ENCODE results near the gene D2HGDH.

The D2HGDH gene

DNA sequence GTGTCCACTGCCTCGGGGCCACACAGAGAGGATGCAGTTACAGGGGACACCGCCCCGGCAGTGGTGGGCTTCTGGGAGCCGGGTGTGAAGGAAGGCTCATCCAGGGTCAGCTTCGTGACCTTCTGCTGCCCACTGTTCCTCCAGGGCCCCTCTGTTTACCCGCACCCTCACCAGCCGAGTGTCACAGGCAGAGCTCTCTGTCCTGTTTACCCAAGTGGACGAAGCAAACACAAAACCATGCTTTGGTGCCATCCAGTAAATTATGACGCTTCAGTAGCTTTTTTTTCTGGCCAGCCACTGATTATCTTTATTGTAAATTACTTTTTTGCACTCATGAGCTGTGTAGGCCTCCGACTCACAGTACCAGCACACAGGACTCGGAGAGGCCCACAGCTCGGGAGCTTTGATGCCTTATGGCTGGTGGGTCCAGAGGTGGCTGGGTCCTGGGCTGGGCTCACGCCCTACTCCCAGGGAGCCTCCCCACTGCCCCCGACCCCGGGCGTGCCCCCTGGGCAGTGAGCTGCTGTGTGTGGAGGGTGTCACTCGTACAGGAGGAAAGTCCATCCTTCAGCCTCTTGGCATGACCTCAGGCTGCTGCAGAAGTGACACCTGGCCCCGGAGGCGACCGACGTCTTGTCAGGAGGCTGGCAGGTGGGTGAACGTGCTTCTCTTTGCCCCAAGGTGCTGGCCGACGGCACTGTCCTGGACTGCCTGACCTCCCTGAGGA lies 9.8 kb downstream of the D2HGDH start:
- TF ChIP-seq POU2F2 (IDR thresholded peaks at IDR 0.05; ENCODE audit: low read depth, low read length) (no peak), PAX5 (IDR thresholded peaks at IDR 0.05; ENCODE audit: insufficient read depth, low read length, severe bottlenecking) (no peak), POLR2A (IDR thresholded peaks at IDR 0.05; ENCODE audit: low read depth, low read length) (no peak), TAF1 (IDR thresholded peaks at IDR 0.05; ENCODE audit: low read depth, low read length) (no peak), SPI1 (IDR thresholded peaks at IDR 0.05; ENCODE audit: low read depth, low read length) (no peak), POLR2AphosphoS5 (IDR thresholded peaks at IDR 0.05; ENCODE audit: low read depth, low read length) (no peak)
- DNase-seq (ENCODE audit: insufficient read length, low spot score) (no peak), FAIRE-seq (no peak)

DNA sequence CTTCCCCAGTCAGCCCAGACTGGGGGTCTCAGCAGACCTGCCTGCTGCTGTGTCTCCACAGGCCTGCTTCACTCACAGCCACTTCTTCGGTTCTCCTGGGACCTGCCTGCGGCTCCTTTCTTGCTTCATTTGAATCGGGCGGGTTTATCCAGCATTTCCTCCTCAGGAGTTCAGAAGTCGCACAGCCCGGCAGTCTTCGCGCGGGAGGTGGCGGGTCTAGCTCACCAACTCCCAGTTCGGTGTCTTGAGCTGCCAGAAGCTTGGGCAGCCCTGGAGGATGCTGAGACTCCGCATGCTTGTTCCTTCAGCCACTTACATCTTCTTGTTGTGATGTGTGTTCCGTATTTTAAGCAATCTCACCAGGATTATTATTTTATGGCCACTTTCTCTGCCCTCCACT lies 10.8 kb downstream of the D2HGDH start:
- DNase-seq (ENCODE audit: insufficient read length, low spot score) (no peak), FAIRE-seq (no peak)
- no peak for TF ChIP-seq TAF1 (IDR thresholded peaks at IDR 0.05; ENCODE audit: low read depth, low read length)
- no peak for TF ChIP-seq PAX5 (IDR thresholded peaks at IDR 0.05; ENCODE audit: insufficient read depth, low read length, severe bottlenecking)
- TF ChIP-seq POLR2AphosphoS5 (IDR thresholded peaks at IDR 0.05; ENCODE audit: low read depth, low read length), result no peak
- no peak for TF ChIP-seq SPI1 (IDR thresholded peaks at IDR 0.05; ENCODE audit: low read depth, low read length)
- TF ChIP-seq POU2F2 (IDR thresholded peaks at IDR 0.05; ENCODE audit: low read depth, low read length), result no peak

DNA sequence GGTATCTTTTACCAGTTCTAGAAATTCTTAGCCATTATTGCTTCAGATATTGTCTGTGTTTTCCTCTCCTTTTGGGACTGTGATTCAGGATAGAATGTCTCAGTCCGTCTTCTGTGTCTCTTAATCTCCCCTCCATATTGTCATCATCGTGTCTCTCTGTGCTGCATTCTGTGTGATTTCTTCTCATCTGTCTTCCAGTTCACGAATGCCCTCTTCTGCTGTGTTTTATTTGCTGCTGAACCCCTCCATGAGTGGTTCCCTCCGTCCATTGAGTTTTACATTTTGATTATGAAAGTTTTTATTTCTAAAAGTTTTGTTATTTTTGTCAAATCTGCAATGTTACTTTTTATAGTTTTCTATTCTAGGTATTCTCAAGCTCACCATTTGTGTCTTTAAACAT lies 11.7 kb downstream of the D2HGDH start:
- DNase-seq (ENCODE audit: insufficient read length, low spot score) (no peak), FAIRE-seq (no peak)
- TF ChIP-seq POLR2AphosphoS5 (IDR thresholded peaks at IDR 0.05; ENCODE audit: low read depth, low read length) (no peak), SPI1 (IDR thresholded peaks at IDR 0.05; ENCODE audit: low read depth, low read length) (no peak), TAF1 (IDR thresholded peaks at IDR 0.05; ENCODE audit: low read depth, low read length) (no peak), POLR2A (IDR thresholded peaks at IDR 0.05; ENCODE audit: low read depth, low read length) (no peak)

DNA sequence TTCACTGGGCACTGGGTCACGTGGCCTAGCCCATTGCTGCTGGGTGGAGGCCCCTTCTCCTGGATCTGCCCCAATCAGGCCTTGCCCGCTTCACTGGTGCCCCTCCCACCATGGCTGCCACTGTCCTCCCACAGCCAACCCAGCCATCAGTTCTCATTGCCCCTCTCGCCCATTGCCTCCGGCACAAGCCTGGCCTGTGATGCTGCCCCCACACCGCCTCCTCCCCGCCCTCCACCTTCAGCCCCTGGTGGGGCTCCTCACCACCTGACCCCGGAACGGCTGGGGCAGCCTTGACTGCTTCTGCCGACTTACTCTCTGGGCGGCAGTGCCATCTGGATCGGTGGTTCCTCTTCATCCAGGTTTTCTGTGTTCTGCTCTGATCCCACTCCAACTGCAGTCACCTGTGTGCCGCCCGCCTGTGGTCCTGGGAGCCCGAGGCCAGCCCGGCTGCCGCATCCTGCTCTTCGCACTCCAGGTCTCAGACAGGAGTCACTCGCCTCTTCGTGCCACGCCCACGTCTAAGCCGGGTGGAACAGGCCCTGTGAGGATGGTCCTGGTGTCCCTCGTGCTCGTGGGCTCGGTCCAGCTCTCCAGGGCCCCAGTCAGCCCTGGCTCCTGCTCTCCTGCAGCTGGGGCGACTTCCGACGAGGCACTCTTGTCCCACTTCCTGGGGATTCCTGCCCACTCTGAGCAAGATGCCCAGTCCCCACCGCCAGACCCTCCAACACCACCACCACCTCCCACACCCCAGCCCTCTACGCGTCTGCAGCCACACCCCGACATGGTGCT lies 14.2 kb downstream of the D2HGDH start:
- TF ChIP-seq PAX5 (IDR thresholded peaks at IDR 0.05; ENCODE audit: insufficient read depth, low read length, severe bottlenecking) (no peak), SPI1 (IDR thresholded peaks at IDR 0.05; ENCODE audit: low read depth, low read length) (no peak), TAF1 (IDR thresholded peaks at IDR 0.05; ENCODE audit: low read depth, low read length) (no peak), POLR2A (IDR thresholded peaks at IDR 0.05; ENCODE audit: low read depth, low read length) (no peak), POLR2AphosphoS5 (IDR thresholded peaks at IDR 0.05; ENCODE audit: low read depth, low read length) (no peak)

DNA sequence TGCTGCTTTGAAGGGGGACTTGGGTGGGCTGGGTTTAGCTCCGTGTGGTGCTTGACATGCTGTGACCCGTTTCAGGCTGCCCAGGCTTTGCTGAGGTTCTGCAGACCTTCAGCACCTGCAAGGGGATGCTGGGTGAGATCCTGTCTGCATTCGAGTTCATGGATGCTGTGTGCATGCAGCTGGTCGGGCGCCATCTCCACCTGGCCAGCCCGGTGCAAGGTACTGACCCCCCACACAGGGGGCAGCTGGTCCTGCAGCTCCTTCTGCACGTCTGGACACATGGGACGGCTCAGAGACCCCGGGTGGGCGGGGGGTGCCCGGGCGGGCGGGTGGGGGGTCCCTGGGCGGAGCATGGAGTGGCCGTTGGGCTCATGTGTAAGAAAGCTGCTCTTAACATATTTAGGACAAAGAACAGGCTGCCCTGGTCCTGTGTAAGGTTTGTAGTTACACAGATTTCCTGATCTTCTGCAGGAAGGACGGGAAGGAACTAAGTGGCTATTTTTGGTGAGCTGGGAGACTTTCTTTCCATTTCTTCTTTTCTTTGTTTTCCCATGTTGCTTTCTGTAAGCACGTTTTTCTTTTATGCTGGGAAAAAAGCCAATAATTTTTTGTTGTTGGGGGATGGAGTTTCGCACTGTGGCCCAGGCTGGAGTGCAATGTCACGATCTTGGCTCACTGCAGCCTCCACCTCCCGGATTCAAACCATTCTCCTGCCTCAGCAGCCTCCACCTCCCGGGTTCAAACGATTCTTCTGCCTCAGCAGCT lies 15.8 kb downstream of the D2HGDH start:
- FAIRE-seq (no peak), DNase-seq (ENCODE audit: insufficient read length, low spot score) (no peak)
- TF ChIP-seq POLR2A (IDR thresholded peaks at IDR 0.05; ENCODE audit: low read depth, low read length) (no peak), TAF1 (IDR thresholded peaks at IDR 0.05; ENCODE audit: low read depth, low read length) (no peak)

More for the DNA sequence above, 14.2 kb downstream of the D2HGDH start:
- FAIRE-seq (no peak), DNase-seq (ENCODE audit: insufficient read length, low spot score) (no peak)

DNA sequence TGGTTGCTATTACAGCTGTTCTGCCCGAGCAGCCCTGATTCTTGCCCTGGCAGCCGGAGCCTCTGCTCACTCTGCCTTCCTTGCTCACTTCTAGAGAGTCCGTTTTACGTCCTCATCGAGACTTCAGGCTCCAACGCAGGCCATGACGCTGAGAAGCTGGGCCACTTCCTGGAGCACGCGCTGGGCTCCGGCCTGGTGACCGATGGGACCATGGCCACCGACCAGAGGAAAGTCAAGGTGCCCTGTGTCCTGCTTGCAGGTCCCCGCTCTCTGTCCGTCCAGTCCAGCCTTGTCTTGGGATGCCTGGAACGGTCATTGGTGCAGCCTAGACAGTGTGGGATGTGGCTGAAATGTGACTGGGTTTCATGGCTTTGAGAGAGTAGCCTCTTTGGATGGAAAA lies 16.7 kb downstream of the D2HGDH start:
- no peak for FAIRE-seq
- no peak for DNase-seq (ENCODE audit: insufficient read length, low spot score)
- TF ChIP-seq POLR2AphosphoS5 (IDR thresholded peaks at IDR 0.05; ENCODE audit: low read depth, low read length) (no peak), POU2F2 (IDR thresholded peaks at IDR 0.05; ENCODE audit: low read depth, low read length) (no peak), PAX5 (IDR thresholded peaks at IDR 0.05; ENCODE audit: insufficient read depth, low read length, severe bottlenecking) (no peak), SPI1 (IDR thresholded peaks at IDR 0.05; ENCODE audit: low read depth, low read length) (no peak), TAF1 (IDR thresholded peaks at IDR 0.05; ENCODE audit: low read depth, low read length) (no peak), POLR2A (IDR thresholded peaks at IDR 0.05; ENCODE audit: low read depth, low read length) (no peak)

DNA sequence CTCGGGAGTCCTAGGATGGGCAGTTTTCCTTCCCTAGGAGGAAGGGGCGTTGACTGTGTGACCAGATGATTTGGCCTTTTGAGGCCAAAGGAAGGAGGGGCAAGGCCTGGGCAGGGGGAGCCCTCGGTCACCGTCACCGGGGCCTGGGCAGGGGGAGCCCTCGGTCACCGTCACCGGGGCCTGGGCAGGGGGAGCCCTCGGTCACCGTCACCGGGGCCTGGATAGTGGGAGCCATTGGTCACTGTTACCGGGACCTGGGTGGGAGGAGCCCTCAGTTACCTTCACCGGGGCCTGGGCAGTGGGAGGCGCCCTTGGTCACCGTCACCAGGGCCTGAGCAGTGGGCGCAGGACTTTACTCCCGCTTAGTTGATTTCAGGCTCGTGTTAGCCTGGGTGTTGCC lies 17.3 kb downstream of the D2HGDH start:
- TF ChIP-seq SPI1 (IDR thresholded peaks at IDR 0.05; ENCODE audit: low read depth, low read length), result no peak
- TF ChIP-seq POLR2A (IDR thresholded peaks at IDR 0.05; ENCODE audit: low read depth, low read length), result no peak
- no peak for TF ChIP-seq POLR2AphosphoS5 (IDR thresholded peaks at IDR 0.05; ENCODE audit: low read depth, low read length)
- TF ChIP-seq PAX5 (IDR thresholded peaks at IDR 0.05; ENCODE audit: insufficient read depth, low read length, severe bottlenecking), result no peak
- no peak for TF ChIP-seq POU2F2 (IDR thresholded peaks at IDR 0.05; ENCODE audit: low read depth, low read length)
- TF ChIP-seq TAF1 (IDR thresholded peaks at IDR 0.05; ENCODE audit: low read depth, low read length), result no peak
- DNase-seq (ENCODE audit: insufficient read length, low spot score) (no peak), FAIRE-seq (no peak)

DNA sequence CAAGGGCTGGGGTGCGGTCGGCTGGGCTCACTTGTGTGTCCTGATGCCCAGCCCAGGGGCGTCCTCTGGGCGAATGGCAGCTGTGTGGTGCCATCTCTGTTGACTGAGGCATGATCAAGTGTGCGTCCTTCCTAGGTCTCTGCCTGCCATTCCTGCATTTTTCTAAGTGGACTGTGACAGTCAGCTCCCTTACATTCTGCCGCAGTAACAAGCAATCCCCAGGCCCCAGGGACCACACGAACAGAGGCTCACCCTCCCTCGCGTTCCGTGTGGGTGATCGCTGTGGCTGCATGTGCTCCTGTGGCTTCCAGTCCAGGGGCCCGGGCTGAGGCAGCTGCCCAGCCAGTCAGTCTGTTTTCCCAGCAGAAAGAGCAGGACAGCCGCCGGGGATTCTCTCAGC lies 17.8 kb downstream of the D2HGDH start:
- no peak for DNase-seq (ENCODE audit: insufficient read length, low spot score)
- TF ChIP-seq POU2F2 (IDR thresholded peaks at IDR 0.05; ENCODE audit: low read depth, low read length), result no peak
- no peak for TF ChIP-seq PAX5 (IDR thresholded peaks at IDR 0.05; ENCODE audit: insufficient read depth, low read length, severe bottlenecking)
- no peak for TF ChIP-seq SPI1 (IDR thresholded peaks at IDR 0.05; ENCODE audit: low read depth, low read length)
- TF ChIP-seq POLR2AphosphoS5 (IDR thresholded peaks at IDR 0.05; ENCODE audit: low read depth, low read length), result no peak
- TF ChIP-seq POLR2A (IDR thresholded peaks at IDR 0.05; ENCODE audit: low read depth, low read length), result no peak
- TF ChIP-seq TAF1 (IDR thresholded peaks at IDR 0.05; ENCODE audit: low read depth, low read length), result no peak
- FAIRE-seq, result no peak

DNA sequence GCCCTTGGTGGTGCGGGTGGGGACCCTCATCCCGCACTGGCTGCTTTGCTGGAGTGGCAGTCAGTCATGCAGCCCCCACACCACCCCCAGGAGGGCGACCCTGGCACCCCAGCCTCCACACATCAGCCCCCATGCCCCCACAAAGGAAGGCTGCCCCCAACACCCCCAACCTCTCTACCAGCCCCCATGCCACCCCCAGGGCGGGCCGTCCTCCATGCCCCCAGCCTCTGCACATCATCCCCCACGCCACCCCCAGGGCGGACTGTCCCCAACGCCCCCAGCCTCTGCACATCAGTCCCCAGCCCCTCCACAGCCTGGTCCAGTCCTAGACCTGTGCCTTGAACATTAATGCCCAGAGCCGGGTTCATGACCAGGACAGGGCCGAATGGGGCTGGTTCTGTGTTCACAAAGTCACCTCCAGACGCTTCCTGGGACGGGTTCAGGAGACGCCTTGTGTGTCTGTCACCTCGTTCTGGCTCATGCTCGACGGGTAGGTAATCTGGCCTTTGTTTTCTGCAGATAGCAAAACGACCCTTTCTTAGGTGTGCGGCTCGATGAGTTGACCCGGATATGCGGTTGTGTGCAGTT lies 18.4 kb downstream of the D2HGDH start:
- no peak for FAIRE-seq
- DNase-seq (ENCODE audit: insufficient read length, low spot score), result no peak
- no peak for TF ChIP-seq POU2F2 (IDR thresholded peaks at IDR 0.05; ENCODE audit: low read depth, low read length)
- no peak for TF ChIP-seq POLR2AphosphoS5 (IDR thresholded peaks at IDR 0.05; ENCODE audit: low read depth, low read length)
- TF ChIP-seq TAF1 (IDR thresholded peaks at IDR 0.05; ENCODE audit: low read depth, low read length), result no peak
